ENCODE measurements around the gene ALG9. TPM values are rescaled to one million over a fixed set of nuclear protein-coding genes. Genes with fewer than 3 reads are reported as not detected.
A peak's percentile ranks its signal among the peaks of the same experiment; 100 is the strongest.
"Not testable (repeated sequence)": the region's sequence is repeated elsewhere in the genome, so short reads cannot be mapped to it uniquely, and the experiment has no call there.

The ALG9 gene
- polyA plus RNA-seq, 10 donors: 21.8 to 33.3 (median 28.2) TPM

DNA sequence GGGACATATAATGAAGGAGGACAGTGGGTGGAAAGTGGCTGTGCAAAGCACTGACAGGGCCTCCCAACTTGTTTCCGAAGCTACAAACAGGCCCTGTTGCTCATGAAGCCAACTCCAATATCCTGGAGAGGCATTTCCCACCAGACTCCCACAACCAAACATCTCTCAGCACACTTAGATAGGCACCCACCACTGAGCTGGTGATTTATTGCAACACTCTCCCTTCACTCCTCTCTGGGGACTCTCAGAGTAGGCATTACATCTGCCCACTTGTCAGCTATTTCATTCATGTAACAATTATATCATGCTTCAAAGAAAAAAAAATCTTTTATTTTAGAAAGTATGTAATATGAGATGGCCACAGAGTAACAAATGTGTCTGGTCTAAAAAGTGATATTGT lies 73.1 kb downstream of the ALG9 start:
- DNase-seq: no peak

DNA sequence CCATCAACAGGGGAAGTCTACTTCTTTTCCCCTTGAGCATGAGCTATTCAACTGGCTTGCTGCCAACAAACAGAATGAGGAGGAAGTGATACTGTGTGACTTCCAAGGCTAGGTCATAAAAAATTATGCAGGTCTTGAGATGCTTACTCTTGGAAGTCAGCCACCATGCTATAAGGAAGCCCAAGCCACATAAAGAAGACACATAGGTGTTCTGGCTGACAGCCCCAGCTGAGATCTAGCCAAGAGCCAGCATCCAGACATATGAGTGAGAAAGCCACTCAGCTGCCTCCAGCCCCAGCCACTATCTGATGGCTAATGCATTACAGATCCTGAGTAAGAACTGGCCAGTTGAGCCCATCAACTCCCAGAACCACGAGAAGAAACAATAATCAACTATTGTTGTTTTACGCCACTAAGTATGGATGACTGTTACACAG lies 74.2 kb downstream of the ALG9 start:
- DNase-seq: peak in 2 of 3 donors; percentile 20 to 39

DNA sequence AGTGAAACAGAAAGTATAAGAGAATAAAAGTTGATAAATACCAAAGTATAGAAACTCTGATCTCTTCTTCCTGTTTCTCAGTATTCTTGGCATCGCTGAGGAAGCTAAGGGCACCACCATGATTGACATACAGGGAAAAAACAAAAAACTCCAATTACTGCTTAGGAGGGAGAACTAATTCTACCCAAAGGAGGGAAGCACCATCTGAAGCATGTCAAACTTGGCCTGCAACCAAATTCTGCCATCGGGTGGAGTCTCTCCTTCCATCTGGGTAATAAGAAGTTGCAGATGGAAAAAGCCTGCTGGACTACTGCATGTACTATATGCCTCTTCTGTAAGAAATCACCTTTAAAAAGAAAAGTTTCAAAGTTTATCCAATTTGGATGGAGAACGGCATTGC lies 74.7 kb downstream of the ALG9 start:
- no peak for DNase-seq

DNA sequence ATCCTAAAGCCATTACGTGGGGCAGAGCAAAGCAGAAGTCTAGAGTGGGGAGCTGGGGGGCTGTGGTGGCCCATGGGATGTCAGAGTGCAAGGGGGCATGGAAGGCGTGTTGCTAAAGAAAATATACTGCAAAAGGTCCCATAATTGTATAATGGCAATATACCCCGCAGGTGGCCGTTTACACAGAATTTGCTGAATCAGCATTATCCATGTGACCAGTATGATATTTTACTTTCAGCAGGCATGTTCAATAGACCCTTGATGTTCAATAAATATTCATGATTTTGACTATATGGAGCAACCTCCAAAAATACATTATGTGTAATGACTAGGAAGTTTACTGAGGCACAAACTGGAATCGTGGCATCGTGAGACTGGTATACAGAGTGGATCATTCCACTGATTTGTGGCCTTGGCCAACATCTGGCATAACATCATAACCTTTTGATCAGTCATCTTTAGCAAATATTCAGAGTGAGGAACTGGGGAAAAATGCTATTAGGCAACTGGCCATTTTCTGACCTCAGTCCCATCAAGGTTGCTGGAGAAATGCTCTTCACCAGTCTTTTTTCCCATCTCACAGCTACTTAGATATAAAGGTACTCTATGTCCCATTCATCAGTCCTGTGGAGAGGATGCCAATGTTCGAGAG lies 75.9 kb downstream of the ALG9 start:
- no peak for DNase-seq

DNA sequence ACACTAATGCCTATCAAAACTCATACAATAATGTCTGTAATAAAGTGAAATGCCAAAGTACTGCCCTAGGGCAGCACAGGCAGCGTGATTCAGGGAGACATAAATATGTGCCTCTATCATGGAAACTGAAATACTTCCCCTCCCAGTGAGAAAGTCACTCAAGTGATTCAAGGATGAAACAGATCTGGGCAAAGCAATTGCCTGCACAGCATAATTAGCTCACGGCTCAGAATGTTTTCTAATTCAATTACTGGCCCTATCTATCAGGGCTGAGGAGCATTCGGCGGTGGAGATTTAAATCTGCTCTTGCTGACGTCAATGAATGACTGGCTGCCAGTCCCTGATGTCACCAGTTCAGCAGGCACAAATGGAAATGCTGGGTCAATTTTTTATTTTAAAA lies 77.5 kb downstream of the ALG9 start:
- DNase-seq: no peak

DNA sequence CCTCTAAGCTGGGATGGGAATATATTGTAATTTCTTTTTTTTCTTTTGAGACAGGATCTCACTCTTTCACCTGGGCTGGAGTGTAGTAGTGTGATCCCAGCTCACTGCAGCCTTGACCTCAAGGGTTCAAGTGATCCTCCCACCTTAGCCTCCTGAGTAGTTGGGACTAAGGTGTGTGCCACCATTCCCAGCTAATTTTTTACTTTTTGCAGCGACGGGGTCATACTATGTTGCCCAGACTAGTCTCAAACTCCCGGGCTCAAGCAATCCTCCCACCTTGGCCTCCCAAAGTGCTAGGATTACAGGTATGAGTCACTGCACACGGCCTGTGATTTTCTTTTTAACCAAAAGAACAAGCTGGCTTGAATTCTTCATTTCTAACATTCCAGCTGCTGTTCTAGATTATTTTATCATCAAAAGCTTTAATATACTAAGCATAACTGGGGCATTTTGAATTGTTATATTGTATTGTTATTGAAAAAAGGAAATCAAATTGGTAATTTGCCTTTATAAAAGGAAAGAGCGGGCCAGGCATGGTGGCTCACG lies 78.4 kb downstream of the ALG9 start:
- DNase-seq: no peak

DNA sequence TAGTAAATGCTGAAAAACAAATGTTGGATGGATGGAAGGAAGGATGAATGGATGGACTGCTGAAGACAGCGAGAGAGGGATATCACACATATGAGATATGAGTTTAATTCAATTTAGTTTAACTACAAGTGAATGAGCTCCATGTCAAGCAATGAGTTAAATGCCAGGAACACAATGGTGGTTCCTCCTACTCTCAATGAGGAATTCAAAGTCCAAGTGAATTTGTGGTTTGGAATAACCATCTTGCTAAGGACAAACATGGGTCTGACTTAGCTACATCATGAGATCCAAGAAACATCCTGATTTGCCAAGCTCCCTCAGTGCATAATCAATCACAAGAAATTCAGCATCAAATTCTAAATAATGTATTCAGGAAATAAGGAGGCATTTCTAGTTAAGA lies 79.1 kb downstream of the ALG9 start:
- no peak for DNase-seq

DNA sequence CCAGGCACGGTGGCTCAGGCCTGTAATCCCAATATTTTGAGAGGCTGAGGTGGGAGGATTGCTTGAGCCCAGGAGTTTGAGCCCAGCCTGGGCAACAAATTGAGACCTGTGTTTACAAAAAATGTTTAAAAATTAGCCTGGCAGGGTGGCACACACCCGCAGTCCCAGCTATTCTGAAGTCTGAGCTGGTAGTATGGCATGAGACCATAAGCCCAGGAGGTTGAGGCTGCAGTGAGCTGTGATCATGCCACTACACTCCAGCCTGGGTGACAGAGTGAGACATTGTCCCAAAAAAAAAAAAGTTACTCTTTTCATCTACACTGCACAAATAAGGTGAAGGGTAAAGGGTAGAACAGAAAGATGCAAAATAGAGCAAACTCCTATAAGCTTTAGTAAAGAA lies 82.9 kb downstream of the ALG9 start:
- DNase-seq: no peak

DNA sequence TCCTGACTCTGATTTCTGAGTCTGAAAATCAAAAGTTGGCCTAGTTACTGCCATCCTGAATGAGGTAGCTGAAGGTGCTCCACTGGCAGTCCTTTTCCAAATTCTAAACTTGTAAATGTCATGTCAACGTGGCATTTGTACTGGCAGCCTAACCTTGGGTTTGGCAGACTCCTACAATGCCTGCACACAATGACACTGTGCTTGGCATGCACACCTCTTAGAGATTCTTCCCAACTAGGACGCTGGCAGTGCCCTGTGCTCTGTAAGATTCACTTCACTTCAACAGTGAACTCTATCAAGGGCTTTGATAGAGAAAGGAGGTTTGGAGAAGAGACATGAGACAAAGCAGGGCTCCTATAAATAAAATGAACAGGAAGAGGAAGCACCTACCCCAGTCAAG lies 83.3 kb downstream of the ALG9 start:
- no peak for DNase-seq

DNA sequence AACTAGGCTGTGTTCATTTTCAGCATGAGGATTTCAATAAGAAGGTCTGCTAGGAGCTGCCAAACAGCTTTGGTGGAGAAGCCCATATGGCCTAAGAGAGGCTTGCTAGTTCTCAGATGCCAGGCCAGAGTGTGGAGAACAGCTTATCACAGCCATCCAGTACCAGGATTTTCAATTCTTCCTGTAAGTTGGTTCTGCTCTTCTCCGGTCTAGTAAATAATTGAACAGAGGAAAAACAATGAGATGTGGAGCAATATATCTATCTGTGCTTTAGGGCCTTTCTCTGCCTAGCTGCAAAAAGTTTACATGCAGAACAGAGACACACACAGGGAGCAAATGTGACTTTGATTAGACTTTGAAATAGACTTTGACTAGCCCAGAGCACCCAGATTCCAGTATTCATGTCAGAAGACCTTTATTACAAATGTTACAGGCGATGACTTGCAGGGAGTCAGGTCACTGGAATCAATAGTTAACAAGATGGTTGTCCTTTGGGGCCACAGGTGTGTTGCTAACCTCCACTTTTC lies 85.4 kb downstream of the ALG9 start:
- no peak for DNase-seq

DNA sequence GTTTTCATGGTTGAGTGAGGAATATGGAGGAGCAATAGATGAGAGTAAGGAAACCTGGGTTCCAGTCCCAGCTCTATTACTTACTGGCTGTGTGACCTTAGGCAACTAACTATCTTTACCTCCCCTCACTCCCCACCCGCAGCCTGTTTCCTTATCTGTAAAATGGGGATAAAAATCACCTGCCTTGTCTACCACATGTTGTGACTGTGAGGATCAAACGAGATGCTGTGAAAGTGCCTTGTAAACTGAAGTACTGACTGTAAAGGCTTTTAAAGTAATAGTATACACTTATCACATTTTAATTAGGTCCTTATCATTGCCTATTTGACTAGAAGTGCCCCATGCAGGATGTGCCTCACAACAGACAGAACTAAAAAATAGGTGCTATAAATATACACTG lies 86.3 kb downstream of the ALG9 start:
- no peak for DNase-seq

DNA sequence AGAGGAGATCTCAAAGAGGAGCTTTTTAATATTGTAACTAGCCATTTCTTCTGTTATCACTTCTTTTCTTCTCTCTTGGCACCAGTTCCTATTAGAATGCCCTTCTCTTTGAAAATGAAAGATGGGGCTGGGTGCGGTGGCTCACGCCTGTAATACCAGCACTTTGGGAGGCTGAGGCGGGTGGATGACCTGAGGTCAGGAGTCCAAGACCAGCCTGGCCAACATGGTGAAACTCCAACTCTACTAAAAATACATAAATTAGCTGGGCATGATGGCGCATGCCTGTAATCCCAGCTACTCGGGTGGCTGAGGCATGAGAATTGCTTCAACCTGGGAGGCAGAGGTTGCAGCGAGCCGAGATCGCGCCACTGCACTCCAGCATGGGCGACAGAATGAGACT lies 87.1 kb downstream of the ALG9 start:
- not testable (repeated sequence) for DNase-seq

DNA sequence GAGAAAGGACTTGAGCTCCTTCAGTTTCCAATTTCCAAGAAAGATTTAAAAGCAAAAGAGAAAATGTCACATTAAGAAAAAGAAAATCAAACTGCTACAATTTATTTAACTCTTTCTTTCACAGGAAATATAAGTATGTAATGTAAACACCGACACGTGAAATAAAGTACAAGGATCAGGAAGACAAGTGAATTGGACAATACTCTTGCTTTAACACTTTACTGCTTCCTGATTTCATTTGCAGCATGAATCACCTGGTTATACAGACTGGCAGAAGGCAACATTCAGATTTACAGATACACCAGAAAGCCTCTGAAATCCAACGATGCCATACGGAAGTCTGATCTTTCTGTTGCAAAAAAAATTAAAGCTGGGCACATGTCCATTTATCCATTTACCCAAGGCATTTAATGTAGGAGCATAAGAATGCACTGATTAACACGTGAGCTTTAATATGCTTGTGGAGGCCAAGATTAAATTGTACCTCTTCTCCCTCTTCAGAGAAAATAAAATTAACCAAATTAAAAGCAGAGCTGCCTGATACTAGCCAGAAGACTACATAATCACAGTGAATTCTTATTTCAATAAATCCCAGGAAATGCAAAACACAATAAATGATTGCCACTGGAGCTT lies 89.2 kb downstream of the ALG9 start:
- DNase-seq: no peak

DNA sequence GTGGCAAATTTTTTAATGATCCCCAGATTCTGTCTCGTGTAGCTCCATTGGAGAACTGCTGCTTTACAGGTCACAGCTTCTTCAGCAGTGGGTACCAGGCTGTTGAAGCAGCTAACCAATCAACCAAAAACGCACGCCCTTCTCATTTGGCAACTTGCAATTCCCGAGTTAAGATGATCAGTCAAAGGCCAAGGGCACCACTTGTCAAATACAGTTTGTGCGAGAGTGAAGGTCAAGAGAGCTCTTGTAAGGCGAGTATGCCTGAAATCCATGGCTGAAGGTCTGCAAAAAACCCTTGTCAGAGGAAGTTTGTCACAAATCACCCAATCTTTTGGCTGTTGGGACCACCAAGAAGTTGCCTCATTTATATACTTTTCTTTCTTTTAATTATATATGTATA lies 92.3 kb downstream of the ALG9 start:
- no peak for DNase-seq

DNA sequence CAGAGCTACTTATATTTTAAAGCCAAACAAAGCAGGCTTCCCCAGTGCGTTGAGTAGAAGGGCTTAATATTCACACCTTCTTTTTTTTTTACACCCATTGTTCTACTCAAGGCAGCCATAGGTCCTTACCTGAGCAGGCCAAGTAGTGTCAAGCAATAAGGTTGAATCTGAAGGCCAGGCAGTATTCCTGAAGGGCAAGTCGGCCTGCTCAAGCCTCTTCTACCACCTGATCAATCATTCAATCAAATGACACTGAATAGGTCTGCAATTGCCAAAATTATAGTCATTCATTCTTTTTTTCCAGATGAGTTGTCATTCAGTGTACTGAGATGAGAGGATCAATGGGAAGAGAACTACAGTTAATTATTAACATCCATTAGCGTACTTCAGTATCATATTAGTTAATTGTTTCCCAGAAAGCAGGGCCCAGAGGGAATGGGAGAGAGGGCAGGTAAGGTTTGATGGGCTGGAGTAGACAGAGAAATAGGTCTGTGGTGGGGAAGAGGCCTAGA lies 93.3 kb downstream of the ALG9 start:
- no peak for DNase-seq

DNA sequence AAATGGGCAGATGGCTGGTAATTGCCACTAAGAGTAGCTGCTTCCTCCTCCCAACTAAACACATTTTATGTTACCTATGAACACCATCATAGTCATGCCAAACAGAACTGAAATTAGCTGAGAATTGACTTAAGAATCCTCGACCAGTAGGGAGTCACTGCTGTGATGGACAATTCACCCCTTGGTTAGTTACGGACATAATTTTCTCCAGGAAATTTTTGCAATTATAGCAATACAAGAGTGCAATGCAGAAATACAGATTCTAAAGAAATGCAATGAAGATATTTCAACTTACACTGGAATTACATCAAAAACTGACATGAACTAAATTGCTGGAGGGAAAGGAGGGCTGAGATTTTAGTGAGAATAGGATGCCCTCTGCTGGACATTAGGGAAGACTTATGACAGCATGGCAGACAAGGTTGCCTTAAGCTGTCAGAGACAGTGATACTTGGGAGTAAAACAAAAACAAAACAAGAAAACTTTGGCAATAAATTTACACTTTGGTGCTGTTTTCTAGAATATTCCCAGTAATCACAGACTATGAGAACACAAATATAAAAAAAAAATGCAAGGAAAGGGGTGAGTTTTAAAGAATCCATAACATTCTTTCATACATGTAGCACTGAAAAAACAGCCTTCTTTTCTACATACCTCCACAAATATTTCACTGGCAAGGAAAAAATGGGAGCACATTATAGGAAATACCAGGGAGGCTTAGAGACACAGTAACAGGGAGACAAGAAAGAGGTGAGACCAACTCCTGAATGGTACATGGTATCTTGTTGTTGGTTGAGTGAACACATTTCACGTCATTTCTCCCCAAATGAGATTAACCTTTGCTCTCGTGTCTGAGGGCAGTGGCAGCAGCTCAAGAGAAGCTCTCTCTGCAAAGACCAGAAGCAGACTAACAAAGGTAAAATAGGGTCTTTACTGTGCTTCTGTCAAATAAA lies 94.0 kb downstream of the ALG9 start:
- peak; percentile 74 to 88 (median 77) for DNase-seq

DNA sequence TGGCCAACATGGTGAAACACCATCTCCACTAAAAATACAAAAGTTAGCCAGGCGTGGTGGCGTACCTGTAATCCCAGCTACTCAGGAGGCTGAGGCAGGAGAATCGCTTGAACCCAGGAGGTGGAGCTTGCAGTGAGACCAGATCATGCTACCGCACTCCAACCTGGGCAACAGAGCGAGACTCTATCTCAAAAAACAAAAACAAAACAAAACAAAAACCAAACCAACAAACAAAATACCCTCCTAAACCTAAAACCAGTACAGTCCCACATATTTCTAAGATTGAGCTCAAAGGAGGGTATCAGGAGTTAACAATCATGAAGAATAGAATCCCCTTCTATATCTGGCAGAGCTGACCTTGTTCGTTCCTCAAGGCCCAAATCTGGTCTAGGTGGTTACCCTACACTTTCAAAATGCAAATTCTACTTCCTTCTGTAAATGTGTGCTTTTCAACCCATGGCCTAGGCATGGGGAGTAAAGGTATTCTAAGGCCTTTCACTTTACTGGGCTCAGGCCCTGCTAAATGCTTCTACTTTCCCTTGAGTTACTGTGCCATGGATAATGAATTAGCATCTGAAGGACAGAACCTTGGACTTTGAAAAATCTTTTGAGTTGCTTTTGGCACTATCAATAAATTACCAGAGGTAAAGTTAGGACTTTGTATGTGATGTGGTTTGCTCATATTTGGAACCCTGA lies 94.8 kb downstream of the ALG9 start:
- no peak for DNase-seq

DNA sequence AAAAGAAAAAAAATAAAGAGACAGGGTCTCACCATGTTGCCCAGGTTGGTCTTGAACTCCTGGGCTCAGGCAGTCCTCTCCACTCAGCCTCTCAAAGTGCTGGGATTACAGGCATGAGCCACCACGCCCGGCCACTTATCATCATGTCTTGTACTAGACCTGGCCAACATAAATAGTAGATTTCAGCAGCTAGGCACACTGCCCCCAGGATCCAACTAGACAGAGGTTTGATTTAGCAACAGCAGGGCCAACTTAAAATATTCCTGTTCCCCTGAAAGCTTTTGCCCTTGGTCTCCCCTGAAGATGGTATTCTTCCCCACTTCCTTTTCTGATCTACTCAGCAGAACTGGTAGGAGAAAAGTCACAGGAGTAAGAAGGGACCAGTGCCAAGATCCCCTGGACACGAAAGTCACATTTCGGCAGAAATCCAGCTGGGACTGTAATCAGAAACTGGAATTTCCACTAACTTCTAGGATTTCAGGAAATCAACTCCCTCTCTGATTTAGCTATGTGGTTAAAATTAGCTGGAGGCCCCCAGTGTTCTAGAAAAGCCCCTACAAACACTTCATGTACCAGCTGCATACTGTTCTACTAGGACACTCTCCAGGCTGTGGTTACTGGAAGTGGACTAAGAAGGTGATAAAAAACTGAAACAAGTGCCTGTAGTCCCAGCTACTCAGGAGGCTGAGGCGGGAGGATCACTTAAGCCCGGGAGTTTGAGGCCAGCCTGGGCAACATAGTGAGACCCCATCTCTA lies 96.2 kb downstream of the ALG9 start:
- peak; percentile 43 to 73 (median 55) for DNase-seq

DNA sequence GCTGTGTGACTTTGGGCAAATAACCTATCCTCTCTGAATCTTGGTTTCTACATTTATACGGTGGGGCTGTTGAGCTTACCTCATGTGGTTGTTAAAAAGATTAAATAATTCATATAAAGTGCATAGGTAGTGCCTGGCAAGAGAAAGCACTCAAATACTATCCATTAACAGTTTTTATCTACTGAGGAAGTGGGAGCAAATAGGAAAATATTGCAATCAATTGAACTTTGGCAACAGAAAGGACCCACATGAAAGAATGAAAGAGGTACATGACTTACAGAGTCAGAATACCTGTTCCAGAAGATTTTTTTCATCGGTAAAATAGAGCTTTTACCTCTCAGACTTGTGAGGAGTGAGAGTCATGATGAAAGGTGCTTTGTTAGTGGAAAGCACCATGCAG lies 98.8 kb downstream of the ALG9 start:
- DNase-seq: no peak

DNA sequence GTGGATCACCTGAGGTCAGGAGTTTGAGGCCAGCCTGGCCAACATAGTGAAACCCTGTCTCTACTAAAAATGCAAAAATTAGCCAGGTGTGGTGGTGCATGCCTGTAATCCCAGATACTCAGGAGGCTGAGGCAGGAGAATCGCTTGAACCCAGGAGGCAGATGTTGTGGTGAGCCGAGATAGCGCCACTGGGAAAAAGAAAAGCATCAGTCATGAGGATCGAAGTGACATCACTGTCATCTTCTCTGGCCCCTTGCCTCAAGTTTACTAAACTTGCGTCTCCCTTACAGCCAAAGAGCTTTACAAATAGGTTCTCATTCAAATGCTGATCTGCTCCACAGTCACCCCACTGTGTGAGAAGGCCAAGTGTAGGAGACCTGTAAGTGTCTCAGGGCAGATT lies 100.2 kb downstream of the ALG9 start:
- not testable (repeated sequence) for DNase-seq
